GM21576 (cell line): ENCODE data around the gene FUNDC2.

ENCODE experiments used
- ATAC-seq: cut with Tn5 transposase; IDR thresholded peaks from one replicate; pipeline ENCODE4 v1.9.1; 2021; ENCODE audit warnings: mild to moderate bottlenecking, moderate library complexity; ENCODE audit not compliant: unreplicated experiment

The FUNDC2 gene

GRCh38 chrX:155023907-155024833, 2.5 kb upstream of the FUNDC2 start:
- no peak for ATAC-seq

DNA sequence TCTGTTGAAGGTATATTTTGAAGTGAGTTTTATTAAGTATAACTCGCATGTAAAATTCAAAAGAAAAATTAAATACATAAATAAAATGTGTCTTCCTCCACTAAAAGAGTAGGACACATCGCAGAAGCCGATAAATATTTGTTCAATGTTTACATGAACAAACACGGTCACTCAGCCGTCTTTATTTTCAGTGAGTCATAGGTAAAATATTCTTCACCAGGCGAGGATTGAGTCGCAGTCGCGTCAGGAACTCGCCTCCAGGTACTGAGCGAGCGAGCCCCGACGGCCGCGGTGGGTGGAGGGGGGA, 271 bp upstream of the FUNDC2 start:
- ATAC-seq = no peak

- ATAC-seq = no peak
Observed at GRCh38 chrX:155027509-155028066, 944 bp downstream of the FUNDC2 start.

GRCh38 chrX:155028129-155028528, 1.5 kb downstream of the FUNDC2 start:
- ATAC-seq = no peak

DNA sequence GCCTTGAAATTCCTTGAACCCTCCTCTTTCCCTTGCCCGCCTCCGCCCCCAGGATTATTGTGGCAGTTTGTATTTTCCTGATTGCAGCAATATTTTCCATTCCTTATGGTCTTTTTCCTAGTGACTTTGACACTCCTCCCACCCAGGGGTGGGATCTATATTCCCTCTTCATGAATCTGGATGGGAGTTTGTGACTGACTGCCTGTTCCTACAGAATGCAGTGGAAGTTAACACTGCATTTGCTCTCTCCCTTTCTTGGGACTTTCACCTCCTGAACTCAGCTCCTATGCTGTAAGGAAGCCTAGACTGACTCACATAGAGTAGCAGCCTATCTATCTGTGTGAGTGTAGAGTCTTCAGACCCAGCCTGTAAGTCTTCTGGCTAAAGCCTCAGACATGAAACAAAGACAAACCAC, 2.2 kb downstream of the FUNDC2 start:
- no peak for ATAC-seq

DNA sequence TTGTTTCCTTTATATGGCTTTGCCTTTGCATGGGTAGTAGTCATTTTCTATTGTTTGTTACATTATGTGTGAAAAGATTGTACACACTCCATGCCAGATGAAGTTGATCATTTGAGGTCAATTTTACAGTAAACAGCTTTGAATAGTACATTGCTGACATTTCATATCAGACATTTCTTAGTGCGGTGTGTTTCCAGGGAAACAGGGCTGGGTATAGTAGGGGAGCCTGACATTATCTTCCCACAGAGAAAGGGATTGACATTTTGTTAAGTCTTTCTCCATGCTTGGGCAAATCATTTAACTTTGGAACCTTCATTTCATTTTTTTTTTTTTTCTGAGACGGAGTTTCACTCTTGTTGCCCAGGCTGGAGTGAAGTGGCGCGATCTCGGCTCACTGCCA, 5.0 kb downstream of the FUNDC2 start:
- ATAC-seq = no peak

DNA sequence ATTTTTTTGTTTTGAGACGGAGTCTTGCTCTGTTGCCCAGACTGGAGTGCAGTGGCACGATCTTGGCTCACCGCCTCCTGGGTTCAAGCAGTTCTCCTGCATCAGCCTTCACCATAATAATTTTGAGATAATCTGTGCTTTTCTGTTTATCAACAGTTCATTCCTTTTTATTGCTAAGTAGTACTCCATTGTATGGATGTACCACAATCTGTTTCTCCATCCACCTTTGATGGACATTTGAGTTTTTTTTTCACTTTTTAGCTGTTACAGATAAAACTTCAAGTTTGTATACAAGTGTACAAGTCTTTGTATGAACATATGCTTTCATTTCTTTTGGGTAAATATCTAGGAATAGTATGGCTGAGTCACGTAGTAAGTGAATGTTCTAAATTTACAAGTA, 9.0 kb downstream of the FUNDC2 start:
- no peak for ATAC-seq

GRCh38 chrX:155046129-155046810, 19.6 kb downstream of the FUNDC2 start:
- no peak for ATAC-seq

- no peak for ATAC-seq
Observed at GRCh38 chrX:155046811-155047528, 20.3 kb downstream of the FUNDC2 start.

GRCh38 chrX:155048977-155049619, 22.5 kb downstream of the FUNDC2 start:
- no peak for ATAC-seq

DNA sequence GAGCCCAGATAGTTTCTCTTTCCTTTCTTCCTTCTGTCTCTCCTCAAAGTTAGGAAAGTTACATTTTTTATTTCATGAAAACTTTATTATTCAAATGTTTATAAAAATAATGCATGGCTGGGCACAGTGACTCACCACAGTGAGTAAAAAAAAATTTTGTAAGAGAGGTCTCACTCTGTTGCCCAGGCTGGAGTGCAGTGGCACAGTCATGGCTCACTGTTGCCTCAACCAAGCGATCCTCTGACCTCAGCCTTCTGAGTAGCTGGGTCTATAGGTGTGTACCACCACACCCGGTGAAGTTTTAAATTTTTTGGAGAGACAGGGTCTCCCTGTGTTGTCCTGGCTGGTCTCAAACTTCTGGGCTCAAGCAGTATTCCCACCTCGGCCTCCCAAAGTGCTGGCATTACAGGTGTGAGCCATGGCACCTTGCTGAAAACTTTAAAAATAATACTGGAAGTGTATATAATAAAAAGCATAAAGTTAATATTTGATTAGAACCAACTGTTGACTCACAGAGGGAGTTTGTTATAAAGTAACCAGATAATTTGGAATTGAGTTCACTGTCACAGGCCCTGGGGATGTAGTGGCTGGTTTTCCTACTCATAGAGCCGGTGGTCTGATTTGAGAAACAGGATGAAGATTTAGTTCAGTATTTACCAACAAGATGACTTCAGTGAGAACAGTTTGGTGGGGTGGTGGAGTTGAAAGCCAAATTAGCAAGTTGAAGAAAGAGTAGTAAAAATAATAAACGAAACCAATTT, 26.3 kb downstream of the FUNDC2 start:
- ATAC-seq = no peak

GRCh38 chrX:155053656-155054055, 27.0 kb downstream of the FUNDC2 start:
- ATAC-seq = no peak

DNA sequence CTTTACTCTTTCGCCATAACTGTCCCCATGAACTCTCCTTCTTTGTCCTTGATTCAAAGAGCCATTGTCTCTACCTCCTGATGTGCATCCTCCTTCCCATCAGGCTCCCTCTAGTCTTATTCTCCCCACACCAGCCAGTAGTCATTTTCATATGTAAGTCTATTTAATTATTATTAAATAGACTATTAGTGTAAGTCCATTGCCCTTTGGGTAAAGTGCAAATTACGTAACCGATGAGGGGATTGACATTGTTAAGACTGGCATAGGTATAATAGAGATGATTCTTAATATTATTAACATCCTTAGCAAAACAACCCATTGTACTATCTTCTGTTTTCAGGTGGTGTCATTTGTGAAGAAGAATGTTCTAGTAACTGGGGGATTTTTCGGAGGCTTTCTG, 27.6 kb downstream of the FUNDC2 start:
- ATAC-seq = no peak

DNA sequence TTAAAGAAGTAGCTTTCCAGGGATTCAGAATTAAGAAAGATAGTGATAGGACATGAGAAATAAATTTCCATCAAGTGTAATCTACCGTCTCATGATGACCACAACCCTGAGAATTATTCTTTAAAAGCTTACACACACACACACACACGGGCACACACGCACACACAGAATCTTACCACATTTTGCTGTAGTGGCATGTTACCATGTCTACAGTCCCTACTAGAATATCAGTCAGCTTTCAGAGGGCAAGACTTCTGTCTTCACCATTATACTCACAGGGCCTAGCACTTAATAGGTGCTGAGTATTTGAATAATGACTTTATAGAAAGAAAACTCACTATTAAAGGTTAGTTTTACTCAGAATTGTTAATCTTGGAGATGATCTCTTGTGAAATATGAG, 28.9 kb downstream of the FUNDC2 start:
- ATAC-seq = no peak

GRCh38 chrX:155056471-155056870, 29.8 kb downstream of the FUNDC2 start:
- no peak for ATAC-seq

- ATAC-seq = peak; percentile 86
Observed at GRCh38 chrX:155056877-155057792, 30.5 kb downstream of the FUNDC2 start.

- ATAC-seq = no peak
Observed at GRCh38 chrX:155061760-155062159, 35.1 kb downstream of the FUNDC2 start.

GRCh38 chrX:155065035-155065734, 38.5 kb downstream of the FUNDC2 start:
- ATAC-seq = no peak

GRCh38 chrX:155068165-155068564, 41.5 kb downstream of the FUNDC2 start:
- no peak for ATAC-seq
